Measurements from ENCODE around the gene SND1. TPM values are rescaled to one million over a fixed set of nuclear protein-coding genes. Genes with fewer than 3 reads are reported as not detected.

The SND1 gene
- total RNA-seq, 1 donor from 2014 or later, result 232 TPM

DNA sequence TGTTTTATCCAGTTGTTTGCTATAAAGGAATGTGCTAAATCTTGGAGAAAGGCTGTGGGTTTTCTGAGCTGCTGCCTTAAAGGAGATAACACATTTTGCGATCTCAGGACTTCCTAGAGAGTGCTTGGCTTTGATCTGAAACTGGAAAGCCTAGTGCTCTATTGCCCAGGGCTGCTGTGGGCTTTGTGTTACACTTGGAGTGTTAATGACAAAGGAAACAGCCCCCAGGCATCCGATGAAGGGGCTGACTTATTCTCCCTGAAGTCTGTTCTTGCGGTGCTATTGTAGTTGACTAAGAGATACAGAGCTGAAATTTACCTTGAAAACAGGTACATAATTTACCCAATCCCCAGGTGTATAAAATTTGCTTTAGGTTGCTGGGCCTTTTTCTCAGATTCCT is 74.5 kb downstream of the SND1 start:
- DNase-seq (ENCODE audit: low read depth) (no peak), FAIRE-seq (no peak)
- H3K27me3 ChIP-seq (ENCODE audit: control insufficient read depth, insufficient read depth, low read length), result no peaks in the 10 kb centered on the region
- peaks cover 11% of the 10 kb centered on the region for H3K36me3 ChIP-seq (ENCODE audit: control insufficient read depth, insufficient read depth, low read length)
- TF ChIP-seq, protein P1, sequence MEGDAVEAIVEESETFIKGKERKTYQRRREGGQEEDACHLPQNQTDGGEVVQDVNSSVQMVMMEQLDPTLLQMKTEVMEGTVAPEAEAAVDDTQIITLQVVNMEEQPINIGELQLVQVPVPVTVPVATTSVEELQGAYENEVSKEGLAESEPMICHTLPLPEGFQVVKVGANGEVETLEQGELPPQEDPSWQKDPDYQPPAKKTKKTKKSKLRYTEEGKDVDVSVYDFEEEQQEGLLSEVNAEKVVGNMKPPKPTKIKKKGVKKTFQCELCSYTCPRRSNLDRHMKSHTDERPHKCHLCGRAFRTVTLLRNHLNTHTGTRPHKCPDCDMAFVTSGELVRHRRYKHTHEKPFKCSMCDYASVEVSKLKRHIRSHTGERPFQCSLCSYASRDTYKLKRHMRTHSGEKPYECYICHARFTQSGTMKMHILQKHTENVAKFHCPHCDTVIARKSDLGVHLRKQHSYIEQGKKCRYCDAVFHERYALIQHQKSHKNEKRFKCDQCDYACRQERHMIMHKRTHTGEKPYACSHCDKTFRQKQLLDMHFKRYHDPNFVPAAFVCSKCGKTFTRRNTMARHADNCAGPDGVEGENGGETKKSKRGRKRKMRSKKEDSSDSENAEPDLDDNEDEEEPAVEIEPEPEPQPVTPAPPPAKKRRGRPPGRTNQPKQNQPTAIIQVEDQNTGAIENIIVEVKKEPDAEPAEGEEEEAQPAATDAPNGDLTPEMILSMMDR (IDR thresholded peaks at IDR 0.05; ENCODE audit: insufficient read depth, low read length, severe bottlenecking), result no peak
- H3K4me3 ChIP-seq (ENCODE audit: low read depth, low read length), result no peak overlapping the region

DNA sequence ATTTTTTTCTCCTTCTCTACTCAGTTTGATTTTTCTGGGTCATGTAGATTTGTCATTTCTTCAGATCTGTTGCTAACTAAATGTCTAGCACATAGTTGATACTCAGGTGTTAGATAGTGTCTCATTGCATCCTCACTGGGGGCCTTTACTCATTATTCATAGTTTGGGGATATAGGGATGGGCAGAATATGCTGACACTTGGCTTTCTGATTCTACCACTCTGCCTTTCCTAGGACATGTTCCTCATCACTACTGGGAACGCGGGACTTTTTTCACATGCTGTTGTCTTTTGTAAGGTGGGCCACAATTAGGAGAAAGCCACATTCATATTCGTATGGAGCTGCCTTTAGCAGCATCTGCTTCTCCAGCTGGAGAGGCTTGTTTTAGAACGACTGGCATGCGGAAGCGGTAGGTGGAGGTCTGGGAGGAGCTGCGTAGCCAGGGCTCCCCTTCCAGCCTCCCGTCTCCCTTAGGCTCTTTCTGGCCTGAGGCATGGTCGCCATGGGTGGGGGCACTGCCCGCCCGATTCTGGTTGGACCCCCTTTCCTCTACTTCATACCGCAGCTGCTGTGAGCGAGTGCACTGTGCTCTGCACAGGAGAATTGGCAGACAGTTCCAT is 78.8 kb downstream of the SND1 start:
- FAIRE-seq (no peak), DNase-seq (ENCODE audit: low read depth) (no peak)
- no peak overlapping the region for H3K4me3 ChIP-seq (ENCODE audit: low read depth, low read length)
- no peaks in the 10 kb centered on the region for H3K27me3 ChIP-seq (ENCODE audit: control insufficient read depth, insufficient read depth, low read length)
- TF ChIP-seq, protein P1 (IDR thresholded peaks at IDR 0.05; ENCODE audit: insufficient read depth, low read length, severe bottlenecking), result no peak
- peaks cover 15% of the 10 kb centered on the region for H3K36me3 ChIP-seq (ENCODE audit: control insufficient read depth, insufficient read depth, low read length)

DNA sequence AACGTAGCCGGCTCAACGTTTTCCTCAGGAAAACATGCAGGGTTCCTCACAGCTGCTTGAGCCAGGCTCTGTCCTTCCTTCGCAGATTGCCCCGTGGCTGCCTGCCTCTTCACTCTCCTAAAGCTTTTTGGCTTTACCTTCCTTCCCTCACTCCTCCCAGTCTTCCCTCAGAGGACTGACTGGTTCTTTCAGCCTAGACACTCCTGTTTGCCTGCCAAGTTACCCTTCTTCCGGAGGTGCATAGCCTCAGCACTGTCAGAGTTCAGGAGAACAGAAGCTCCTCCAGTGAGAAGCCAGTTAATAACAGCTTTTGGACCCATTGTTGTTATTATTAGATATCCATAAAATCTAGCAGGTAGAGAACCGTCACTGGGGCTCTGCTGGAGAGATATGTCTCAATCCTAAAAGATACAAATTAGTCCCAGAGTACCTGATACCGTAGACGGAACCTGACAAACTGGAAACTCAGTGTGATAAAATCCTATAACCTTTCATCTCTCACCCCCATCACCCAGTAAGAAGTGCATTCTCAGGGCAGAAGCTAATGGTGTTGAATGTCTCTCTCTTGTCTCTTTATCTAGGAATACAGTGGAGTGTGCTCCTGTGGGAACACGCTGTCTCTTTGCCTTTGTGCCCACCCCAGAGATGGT is 79.6 kb downstream of the SND1 start:
- no peak overlapping the region for H3K4me3 ChIP-seq (ENCODE audit: low read depth, low read length)
- DNase-seq (ENCODE audit: low read depth), result no peak
- no peak for FAIRE-seq
- no peaks in the 10 kb centered on the region for H3K27me3 ChIP-seq (ENCODE audit: control insufficient read depth, insufficient read depth, low read length)
- TF ChIP-seq, protein P1 (IDR thresholded peaks at IDR 0.05; ENCODE audit: insufficient read depth, low read length, severe bottlenecking), result no peak
- peaks cover 16% of the 10 kb centered on the region for H3K36me3 ChIP-seq (ENCODE audit: control insufficient read depth, insufficient read depth, low read length)

DNA sequence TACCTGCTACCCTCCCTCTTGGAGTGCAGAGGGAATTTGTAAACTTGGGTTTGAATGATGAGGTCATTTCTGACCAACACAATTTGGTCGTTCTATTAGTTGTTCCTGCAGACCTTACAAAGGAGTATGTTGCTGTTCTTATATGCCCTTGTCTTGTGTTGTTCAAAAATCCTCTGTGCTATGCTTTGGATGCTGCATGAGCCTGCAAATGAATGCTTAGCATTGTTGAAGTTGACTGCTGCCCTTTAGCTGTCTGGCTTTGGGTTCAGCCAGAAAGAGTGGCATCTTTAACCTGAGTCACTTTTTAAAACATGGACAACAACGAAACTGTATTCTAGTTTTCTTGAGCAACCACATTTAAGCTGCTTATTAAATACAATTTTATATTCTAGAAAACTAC is 80.3 kb downstream of the SND1 start:
- DNase-seq (ENCODE audit: low read depth) (no peak), FAIRE-seq (no peak)
- H3K27me3 ChIP-seq (ENCODE audit: control insufficient read depth, insufficient read depth, low read length), result no peaks in the 10 kb centered on the region
- TF ChIP-seq, protein P1 (IDR thresholded peaks at IDR 0.05; ENCODE audit: insufficient read depth, low read length, severe bottlenecking), result no peak
- H3K4me3 ChIP-seq (ENCODE audit: low read depth, low read length), result no peak overlapping the region
- H3K36me3 ChIP-seq (ENCODE audit: control insufficient read depth, insufficient read depth, low read length), result peaks cover 15% of the 10 kb centered on the region

DNA sequence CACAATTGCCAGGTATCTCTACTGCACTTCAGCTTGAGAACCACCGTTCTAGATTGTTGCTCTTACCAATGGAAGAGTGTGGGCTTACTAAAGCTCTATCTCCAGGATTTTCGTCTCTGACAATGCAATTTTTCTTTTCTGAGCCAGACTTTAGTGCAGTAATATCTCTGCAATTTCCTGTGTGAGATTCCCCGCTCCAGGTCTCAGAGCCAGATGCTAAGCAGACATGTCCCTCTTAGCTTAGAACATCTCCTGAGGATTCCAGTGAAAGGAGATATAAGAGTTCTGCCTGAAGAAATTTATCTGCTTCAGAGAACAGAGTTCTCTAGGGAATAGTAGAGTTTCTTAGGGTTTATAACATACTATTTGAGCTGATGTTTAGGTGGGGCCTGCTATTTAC is 82.0 kb downstream of the SND1 start:
- FAIRE-seq, result no peak

More for the DNA sequence above, 82.0 kb downstream of the SND1 start:
- Histone ChIP-seq H3K36me3 (ENCODE audit: control insufficient read depth, insufficient read depth, low read length) (peaks cover 15% of the 10 kb centered on the region), H3K27me3 (ENCODE audit: control insufficient read depth, insufficient read depth, low read length) (no peaks in the 10 kb centered on the region), H3K4me3 (ENCODE audit: low read depth, low read length) (no peak overlapping the region)
- TF ChIP-seq, protein P1 (IDR thresholded peaks at IDR 0.05; ENCODE audit: insufficient read depth, low read length, severe bottlenecking), result no peak
- no peak for DNase-seq (ENCODE audit: low read depth)

Data from bronchial epithelial cell (primary cell).